ENCODE results near the gene PTPRK. TPM values are rescaled to one million over a fixed set of nuclear protein-coding genes. Genes with fewer than 3 reads are reported as not detected.

Gene PTPRK
- total and polyA plus RNA-seq, 9 of the 15 experiments (the other 6 are each of a cell fraction or from before 2014, with no cell fraction given), result 0.04 to 0.51 TPM; not detected in 7

DNA sequence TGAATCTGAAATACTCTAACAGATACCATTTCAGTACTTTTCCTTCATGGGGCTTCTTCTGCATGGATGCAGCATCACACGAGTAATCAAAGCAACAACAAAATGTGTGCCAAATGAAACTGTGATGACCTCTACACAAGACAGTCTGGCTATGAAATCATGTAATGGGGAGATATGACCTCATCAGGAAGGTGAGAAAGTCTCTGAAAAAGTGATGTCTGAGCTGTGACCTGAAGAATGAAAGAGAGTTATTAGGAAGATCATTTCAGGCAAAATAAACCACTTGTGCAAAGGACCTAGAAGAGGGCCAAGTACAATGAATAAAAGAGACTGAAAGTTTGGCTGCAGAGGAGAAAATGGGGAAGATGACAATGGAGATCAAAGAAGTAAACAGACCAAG is 182.8 kb downstream of the PTPRK start (continued):
- TF ChIP-seq, protein P1, sequence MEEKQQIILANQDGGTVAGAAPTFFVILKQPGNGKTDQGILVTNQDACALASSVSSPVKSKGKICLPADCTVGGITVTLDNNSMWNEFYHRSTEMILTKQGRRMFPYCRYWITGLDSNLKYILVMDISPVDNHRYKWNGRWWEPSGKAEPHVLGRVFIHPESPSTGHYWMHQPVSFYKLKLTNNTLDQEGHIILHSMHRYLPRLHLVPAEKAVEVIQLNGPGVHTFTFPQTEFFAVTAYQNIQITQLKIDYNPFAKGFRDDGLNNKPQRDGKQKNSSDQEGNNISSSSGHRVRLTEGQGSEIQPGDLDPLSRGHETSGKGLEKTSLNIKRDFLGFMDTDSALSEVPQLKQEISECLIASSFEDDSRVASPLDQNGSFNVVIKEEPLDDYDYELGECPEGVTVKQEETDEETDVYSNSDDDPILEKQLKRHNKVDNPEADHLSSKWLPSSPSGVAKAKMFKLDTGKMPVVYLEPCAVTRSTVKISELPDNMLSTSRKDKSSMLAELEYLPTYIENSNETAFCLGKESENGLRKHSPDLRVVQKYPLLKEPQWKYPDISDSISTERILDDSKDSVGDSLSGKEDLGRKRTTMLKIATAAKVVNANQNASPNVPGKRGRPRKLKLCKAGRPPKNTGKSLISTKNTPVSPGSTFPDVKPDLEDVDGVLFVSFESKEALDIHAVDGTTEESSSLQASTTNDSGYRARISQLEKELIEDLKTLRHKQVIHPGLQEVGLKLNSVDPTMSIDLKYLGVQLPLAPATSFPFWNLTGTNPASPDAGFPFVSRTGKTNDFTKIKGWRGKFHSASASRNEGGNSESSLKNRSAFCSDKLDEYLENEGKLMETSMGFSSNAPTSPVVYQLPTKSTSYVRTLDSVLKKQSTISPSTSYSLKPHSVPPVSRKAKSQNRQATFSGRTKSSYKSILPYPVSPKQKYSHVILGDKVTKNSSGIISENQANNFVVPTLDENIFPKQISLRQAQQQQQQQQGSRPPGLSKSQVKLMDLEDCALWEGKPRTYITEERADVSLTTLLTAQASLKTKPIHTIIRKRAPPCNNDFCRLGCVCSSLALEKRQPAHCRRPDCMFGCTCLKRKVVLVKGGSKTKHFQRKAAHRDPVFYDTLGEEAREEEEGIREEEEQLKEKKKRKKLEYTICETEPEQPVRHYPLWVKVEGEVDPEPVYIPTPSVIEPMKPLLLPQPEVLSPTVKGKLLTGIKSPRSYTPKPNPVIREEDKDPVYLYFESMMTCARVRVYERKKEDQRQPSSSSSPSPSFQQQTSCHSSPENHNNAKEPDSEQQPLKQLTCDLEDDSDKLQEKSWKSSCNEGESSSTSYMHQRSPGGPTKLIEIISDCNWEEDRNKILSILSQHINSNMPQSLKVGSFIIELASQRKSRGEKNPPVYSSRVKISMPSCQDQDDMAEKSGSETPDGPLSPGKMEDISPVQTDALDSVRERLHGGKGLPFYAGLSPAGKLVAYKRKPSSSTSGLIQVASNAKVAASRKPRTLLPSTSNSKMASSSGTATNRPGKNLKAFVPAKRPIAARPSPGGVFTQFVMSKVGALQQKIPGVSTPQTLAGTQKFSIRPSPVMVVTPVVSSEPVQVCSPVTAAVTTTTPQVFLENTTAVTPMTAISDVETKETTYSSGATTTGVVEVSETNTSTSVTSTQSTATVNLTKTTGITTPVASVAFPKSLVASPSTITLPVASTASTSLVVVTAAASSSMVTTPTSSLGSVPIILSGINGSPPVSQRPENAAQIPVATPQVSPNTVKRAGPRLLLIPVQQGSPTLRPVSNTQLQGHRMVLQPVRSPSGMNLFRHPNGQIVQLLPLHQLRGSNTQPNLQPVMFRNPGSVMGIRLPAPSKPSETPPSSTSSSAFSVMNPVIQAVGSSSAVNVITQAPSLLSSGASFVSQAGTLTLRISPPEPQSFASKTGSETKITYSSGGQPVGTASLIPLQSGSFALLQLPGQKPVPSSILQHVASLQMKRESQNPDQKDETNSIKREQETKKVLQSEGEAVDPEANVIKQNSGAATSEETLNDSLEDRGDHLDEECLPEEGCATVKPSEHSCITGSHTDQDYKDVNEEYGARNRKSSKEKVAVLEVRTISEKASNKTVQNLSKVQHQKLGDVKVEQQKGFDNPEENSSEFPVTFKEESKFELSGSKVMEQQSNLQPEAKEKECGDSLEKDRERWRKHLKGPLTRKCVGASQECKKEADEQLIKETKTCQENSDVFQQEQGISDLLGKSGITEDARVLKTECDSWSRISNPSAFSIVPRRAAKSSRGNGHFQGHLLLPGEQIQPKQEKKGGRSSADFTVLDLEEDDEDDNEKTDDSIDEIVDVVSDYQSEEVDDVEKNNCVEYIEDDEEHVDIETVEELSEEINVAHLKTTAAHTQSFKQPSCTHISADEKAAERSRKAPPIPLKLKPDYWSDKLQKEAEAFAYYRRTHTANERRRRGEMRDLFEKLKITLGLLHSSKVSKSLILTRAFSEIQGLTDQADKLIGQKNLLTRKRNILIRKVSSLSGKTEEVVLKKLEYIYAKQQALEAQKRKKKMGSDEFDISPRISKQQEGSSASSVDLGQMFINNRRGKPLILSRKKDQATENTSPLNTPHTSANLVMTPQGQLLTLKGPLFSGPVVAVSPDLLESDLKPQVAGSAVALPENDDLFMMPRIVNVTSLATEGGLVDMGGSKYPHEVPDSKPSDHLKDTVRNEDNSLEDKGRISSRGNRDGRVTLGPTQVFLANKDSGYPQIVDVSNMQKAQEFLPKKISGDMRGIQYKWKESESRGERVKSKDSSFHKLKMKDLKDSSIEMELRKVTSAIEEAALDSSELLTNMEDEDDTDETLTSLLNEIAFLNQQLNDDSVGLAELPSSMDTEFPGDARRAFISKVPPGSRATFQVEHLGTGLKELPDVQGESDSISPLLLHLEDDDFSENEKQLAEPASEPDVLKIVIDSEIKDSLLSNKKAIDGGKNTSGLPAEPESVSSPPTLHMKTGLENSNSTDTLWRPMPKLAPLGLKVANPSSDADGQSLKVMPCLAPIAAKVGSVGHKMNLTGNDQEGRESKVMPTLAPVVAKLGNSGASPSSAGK (IDR thresholded peaks at IDR 0.05), result no peak
- TF ChIP-seq ZBTB40 (IDR thresholded peaks at IDR 0.05), result no peak
- TF ChIP-seq ZBTB40 (CRISPR knock-in tag; IDR thresholded peaks at IDR 0.05), result no peak

Measured in K562 (cell line).